SKM-1 (cell line): ENCODE results near the gene GPRC5C.
"Not testable (repeated sequence)": the region's sequence is repeated elsewhere in the genome, so short reads cannot be mapped to it uniquely, and the experiment has no call there.

Source experiments
- DNase-seq: peaks from one replicate; lab custom pipeline; 2025; ENCODE audit not compliant: unreplicated experiment; lab: John Stamatoyannopoulos, UW

GPRC5C gene

DNA sequence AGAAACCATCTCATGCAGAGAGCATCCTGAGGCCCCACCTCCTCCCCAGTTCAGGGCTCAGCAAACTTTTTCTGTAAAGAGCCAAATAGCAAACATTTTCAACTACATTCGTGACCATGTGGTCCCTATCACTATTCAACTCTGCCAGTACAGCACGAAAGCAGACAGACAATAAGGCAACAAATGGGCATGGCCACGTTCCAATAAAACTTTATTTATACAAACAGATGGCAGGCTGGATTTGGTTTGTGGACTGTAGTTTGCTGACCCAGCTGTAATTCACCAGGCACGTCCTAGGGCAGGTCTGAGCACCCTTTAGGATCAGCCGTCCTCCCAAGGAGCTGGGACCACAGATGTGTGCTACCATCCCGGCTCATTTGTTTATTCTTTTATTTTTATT is 27.1 kb upstream of the GPRC5C start:
- DNase-seq: no peak

GRCh38 chr17:74405311-74405710 is 26.6 kb upstream of the GPRC5C start:
- DNase-seq: not testable (repeated sequence)

- no peak for DNase-seq
Observed at GRCh38 chr17:74407384-74407783, 24.5 kb upstream of the GPRC5C start.

GRCh38 chr17:74408262-74408661 is 23.6 kb upstream of the GPRC5C start:
- DNase-seq: no peak

DNA sequence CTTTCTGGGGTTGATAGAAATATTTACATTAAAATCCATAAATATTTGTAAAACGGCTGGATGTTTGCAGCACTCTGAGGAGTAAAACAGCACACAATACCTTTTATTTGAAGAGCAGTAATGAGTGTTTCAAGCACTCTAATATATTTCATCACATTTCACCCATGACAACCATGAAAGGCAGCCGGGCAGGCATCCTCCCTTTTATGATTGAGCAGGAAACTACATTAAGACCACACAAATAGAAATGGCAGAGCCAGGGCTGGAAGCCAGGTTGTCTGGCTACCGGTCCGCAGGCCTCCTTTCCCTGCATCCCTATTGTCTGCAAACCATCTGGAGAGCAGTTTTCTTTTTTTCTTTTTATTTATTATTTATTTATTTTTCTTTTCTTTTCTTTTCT is 23.1 kb upstream of the GPRC5C start:
- DNase-seq: no peak

DNA sequence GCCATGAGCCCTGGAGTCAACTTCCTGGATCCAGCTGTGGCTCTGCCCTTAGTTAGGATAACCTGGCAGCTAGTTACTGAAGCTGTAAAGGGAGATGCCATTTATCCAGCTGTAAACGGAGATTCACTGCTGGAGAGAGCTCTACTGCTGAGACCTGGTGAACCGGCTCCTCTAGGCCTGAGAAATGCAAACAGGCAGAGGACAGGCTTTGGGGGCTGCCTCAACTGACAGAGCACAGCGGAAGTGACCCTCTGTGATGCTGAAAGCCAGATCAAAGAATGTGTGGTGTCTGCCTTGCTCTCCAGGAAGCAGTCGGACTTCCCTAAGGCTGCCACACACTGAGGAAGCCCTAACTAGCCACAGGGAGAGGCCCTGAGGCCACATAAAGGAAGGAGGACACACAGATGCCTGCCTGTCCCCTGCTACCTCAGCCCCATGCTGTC is 21.9 kb upstream of the GPRC5C start:
- DNase-seq: no peak

GRCh38 chr17:74412581-74412980 is 19.3 kb upstream of the GPRC5C start:
- DNase-seq: no peak

DNA sequence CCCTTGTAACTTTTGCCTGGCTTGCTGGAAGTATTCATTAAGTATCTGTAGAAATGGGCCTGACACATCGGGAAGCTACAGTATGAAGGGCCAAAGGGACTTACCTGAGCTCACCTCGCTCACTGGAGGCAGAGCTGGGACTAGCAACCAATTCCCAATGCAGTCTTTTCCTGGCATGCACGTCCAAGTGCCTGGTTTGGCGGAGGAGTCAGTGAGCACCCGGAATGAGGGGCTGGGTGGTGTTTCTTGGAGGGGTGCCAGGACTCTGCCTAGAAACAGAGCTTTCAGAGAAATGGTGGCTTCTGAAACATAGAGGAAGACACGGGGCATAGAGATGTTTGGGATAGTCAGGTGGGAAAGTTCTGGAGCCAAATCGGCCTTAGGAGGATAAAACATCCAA is 18.4 kb upstream of the GPRC5C start:
- no peak for DNase-seq

DNA sequence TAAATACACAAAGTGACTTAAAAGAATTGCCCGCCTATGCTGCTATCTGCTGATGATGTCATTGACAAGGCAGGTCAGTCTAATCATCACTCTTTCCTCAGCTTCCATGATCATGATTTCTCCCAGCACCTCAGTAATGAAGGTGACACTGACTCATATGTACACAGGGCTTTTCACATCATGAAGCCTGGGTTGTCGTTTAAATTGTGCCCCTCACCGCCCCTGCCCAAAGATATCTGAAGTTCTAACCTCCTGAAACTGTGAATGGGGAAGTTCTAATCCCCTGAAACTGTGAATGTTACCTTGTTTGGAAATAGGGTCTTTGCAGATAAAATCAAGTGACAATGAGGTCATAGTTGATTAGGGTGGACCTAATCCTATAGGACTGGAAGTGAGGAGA is 17.4 kb upstream of the GPRC5C start:
- DNase-seq: no peak

GRCh38 chr17:74415608-74416396 is 16.1 kb upstream of the GPRC5C start:
- no peak for DNase-seq

DNA sequence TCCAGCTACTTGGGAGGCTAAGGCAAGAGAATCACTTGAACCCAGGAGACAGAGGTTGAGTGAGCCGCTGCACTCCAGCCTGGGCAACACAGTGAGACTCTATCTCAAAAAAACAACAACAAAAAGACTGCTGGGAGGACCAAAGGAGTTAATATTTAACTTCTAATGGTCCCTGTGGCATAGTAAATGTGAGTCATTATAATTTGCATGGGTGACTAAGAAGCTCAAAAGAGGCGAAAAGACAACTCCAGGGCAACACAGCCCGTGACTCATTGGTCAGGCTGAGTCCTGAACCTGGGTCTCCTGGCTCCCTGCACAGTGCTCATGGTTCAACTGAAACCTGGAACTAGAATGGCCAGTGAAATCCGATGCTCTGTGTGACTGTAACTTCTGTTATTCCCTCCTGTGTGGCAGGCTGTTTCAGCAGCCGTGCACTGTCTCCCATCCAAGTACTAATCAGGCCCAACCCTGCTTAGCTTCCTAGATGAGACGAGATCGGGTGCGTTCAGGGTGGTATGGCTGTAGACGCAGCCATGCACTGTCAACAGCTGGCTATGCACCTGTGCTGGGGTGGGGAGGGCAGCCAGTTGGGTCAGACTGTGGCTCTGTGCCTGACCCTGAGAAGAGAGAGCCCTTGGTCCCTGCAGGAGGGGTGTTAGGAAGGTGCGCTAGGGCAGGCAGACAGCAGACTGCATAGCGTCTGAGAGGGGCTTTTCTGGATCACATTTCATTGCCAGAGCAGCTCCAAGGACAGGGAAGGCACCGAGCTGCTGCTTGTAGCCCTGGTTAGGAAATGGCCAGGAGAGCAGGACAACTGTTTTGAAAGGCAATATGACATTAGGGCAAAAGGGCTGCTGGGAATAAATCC is 14.5 kb upstream of the GPRC5C start:
- DNase-seq: no peak

DNA sequence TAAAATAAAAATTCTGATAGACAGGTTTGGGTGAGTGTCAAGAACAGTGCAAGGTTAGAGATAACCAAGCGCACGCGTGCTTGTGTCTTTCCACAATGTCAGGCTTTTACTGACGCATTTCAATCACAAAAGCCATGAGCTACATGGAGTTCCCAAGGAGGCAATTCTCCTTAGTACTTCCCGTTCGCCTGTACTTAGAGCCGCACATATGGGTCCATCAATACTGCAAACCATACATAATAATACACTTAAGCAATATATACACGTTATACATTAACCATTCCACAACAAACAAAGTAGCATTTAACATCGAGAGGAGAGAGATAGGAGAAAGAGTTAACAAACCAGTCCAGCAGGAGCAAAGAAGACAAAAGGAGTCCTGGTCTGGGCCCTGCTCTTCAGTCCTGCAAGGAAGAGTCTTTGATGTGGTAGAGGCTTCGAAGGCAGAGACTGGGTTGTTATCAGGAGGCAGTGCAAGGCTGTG is 11.9 kb upstream of the GPRC5C start:
- no peak for DNase-seq

GRCh38 chr17:74424117-74424516 is 7.8 kb upstream of the GPRC5C start:
- DNase-seq: no peak

- DNase-seq: no peak
Observed at GRCh38 chr17:74424657-74425056, 7.2 kb upstream of the GPRC5C start.

DNA sequence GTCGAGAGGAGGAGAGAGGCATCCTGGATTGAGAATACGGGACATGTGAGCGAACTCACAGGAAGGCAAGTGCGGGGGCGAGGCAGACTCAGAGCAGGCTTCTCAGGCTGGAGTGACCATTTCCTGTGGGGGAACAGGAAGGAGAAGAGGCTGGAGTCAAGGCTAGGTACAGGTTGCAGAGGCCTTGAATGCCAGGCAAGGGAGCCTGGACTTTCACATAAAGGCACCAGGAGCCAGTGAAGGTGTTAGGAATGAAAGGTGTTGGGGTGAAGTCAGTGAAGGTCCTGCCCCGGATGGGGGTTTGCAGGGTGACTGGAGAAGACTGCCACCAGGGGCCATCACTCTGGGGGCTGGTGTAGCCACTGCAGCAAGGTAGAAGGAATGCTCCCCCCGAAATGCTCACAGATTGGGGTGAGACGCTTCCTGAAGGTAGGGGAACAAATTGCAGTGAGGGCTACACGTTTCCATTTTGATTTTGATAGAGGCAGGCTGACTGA is 5.3 kb upstream of the GPRC5C start:
- DNase-seq: no peak

DNA sequence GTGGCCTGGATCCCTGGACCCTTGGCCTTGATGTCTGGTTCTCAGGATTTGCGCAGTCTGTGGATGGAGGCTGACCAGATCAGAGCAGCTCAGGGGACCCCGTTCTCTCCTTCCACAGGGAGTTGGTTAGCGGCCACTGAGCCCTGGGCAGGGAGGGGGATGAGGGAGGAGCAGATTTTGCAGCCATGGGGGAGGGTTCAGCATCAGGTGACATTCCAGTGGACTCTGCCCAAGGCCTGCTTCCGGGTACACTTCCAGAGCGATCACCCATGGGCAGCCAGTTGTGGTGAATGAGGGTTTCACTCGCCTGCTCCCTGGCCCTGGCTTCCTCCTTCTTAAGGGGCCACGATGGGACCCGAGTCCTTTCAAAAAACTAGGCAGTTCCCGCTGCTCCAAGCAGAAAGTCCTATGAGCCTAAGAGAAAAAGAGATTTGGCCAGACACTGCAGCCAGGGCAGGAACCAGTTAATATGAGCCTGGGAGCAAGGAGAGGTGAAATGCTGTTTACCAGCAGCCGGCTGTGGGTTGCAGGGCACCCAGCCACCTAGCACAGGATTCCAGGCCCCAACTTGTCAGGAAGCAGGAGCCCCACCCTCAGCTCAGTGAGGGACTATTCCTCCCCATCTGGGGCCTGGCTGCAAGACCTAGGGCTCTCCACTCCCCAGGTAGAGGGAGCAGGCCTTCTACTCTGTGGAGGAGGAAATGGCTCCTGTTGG is 4.7 kb upstream of the GPRC5C start:
- DNase-seq: no peak

DNA sequence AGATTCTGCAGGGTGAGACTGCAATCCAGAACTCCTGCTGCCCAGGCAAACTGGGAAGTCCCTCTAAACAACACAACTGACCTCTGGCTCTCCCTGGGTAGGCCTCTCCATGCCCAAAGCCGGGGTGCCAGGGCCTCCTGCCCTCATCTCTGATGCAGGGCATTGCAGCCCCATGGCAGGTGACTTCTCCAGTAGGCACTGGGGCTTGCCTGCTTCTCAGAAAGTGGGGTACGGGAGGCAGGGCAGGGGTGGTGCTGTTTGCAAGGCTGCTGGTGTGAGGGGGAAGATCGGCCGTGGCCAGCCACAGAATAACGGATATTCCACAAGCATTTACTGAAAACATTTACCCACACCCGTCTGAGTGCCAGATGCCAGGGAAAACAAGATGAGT is 4.1 kb upstream of the GPRC5C start:
- no peak for DNase-seq

GRCh38 chr17:74429604-74430384 is 2.1 kb upstream of the GPRC5C start:
- no peak for DNase-seq

GRCh38 chr17:74430385-74430705 is 1.5 kb upstream of the GPRC5C start:
- no peak for DNase-seq

GRCh38 chr17:74430706-74431567 is 951 bp upstream of the GPRC5C start:
- no peak for DNase-seq
